CD14-positive monocyte (primary cell): ENCODE data around the gene LEF1. TPM values are rescaled to one million over a fixed set of nuclear protein-coding genes. Genes with fewer than 3 reads are reported as not detected.

Source experiments
- DNase-seq, 3 donors: peaks; one replicate each; pipeline ENCODE4 v3.0.0-alpha.2; 2011 to 2022
- H2AFZ ChIP-seq: 2 replicates; pipeline ENCODE4 v1.6.0; 2012; ENCODE audit warnings: mild to moderate bottlenecking, low read depth, low read length, inconsistent platforms; ENCODE audit not compliant: insufficient read depth, poor library complexity, severe bottlenecking
- H3K27ac ChIP-seq, 2 donors: 1 replicate in 1 of 2; 2 replicates in 1 of 2; pipeline ENCODE4 v1.5.1; 2012 to 2013; ENCODE audit warnings: low read length in 2 of 2, control low read depth in 1 of 2, inconsistent platforms in 1 of 2, low read depth in 1 of 2, mild to moderate bottlenecking in 1 of 2
- H3K27me3 ChIP-seq, 2 donors: one replicate each; pipeline versions ENCODE4 v1.6.0 to v1.6.1; 2011 to 2013; ENCODE audit warnings: low read length in 2 of 2; ENCODE audit not compliant: control insufficient read depth in 2 of 2, insufficient read depth in 2 of 2
- H3K36me3 ChIP-seq, 2 donors: replicated peaks in 1 of 2; 1 replicate in 1 of 2; 2 replicates in 1 of 2; pipeline versions ENCODE4 v1.5.1 to v1.6.1; 2012 to 2013; ENCODE audit warnings: low read length in 2 of 2, control low read depth in 1 of 2, inconsistent platforms in 1 of 2, mild to moderate bottlenecking in 1 of 2; ENCODE audit not compliant: insufficient read depth in 2 of 2, control insufficient read depth in 1 of 2
- H3K4me1 ChIP-seq, 2 donors: 1 replicate in 1 of 2; 2 replicates in 1 of 2; pipeline versions ENCODE4 v1.5.1 to v1.6.1; 2012 to 2013; ENCODE audit warnings: low read length in 2 of 2, control low read depth in 1 of 2, inconsistent platforms in 1 of 2, mild to moderate bottlenecking in 1 of 2, moderate library complexity in 1 of 2; ENCODE audit not compliant: insufficient read depth in 2 of 2, control insufficient read depth in 1 of 2
- H3K4me2 ChIP-seq: replicated peaks from 2 replicates; pipeline ENCODE3; 2012; ENCODE audit warnings: low read length, moderate library complexity, mild to moderate bottlenecking; ENCODE audit not compliant: poor library complexity, severe bottlenecking; ENCODE audit errors: extremely low read depth
- H3K4me3 ChIP-seq, 3 experiments: fragments of 200-600 bp in 1 of 3; sonication (generic) in 1 of 3; replicated peaks in 1 of 3; 1 replicate in 2 of 3; 2 replicates in 1 of 3; pipeline ENCODE4 v1.5.1; 2011 to 2013; ENCODE audit warnings: low read length in 3 of 3, mild to moderate bottlenecking in 3 of 3, control low read depth in 2 of 3, low read depth in 2 of 3, inconsistent platforms in 1 of 3, moderate library complexity in 1 of 3
- H3K79me2 ChIP-seq: 2 replicates; pipeline ENCODE4 v1.6.0; 2012; ENCODE audit warnings: mild to moderate bottlenecking, control low read depth, inconsistent platforms, low read length, moderate library complexity; ENCODE audit not compliant: insufficient read depth
- H3K9ac ChIP-seq: 2 replicates; pipeline ENCODE4 v1.6.0; 2017; ENCODE audit warnings: low read length, mild to moderate bottlenecking; ENCODE audit not compliant: insufficient read depth, poor library complexity, severe bottlenecking
- H3K9me3 ChIP-seq, 2 donors: replicated peaks in 1 of 2; 1 replicate in 1 of 2; 2 replicates in 1 of 2; pipeline versions ENCODE4 v1.5.1 to v1.6.1; 2012 to 2013; ENCODE audit warnings: low read length in 2 of 2, control low read depth in 1 of 2; ENCODE audit not compliant: control insufficient read depth in 1 of 2, insufficient read depth in 1 of 2
- H4K20me1 ChIP-seq: 2 replicates; pipeline ENCODE4 v1.6.0; 2012; ENCODE audit warnings: mild to moderate bottlenecking, low read length, control low read depth, moderate library complexity; ENCODE audit not compliant: insufficient read depth
- H3K27ac Mint-ChIP-seq, 7 donors: one replicate each; pipeline ENCODE4 v1.8.0; 2020; ENCODE audit warnings: mild to moderate bottlenecking in 7 of 7, mixed read lengths in 7 of 7, moderate library complexity in 6 of 7, inconsistent platforms in 2 of 7
- H3K27me3 Mint-ChIP-seq, 3 donors: one replicate each; pipeline ENCODE4 v1.8.0; 2021 to 2022; ENCODE audit warnings: low read depth in 3 of 3, mild to moderate bottlenecking in 3 of 3, mixed read lengths in 3 of 3, moderate library complexity in 3 of 3, inconsistent platforms in 1 of 3
- H3K36me3 Mint-ChIP-seq, 2 donors: one replicate each; pipeline ENCODE4 v1.8.0; 2020; ENCODE audit warnings: mixed read lengths in 2 of 2, inconsistent platforms in 1 of 2, mild to moderate bottlenecking in 1 of 2
- H3K4me1 Mint-ChIP-seq: one replicate; pipeline ENCODE4 v1.8.0; 2020; ENCODE audit warnings: mild to moderate bottlenecking, mixed read lengths
- H3K4me3 Mint-ChIP-seq, 2 donors: one replicate each; pipeline ENCODE4 v1.8.0; 2020; ENCODE audit warnings: mild to moderate bottlenecking in 2 of 2, mixed read lengths in 2 of 2, moderate library complexity in 1 of 2
- H3K9me3 Mint-ChIP-seq, 7 donors: one replicate each; pipeline ENCODE4 v1.8.0; 2020 to 2022; ENCODE audit warnings: mixed read lengths in 7 of 7, mild to moderate bottlenecking in 6 of 7, moderate library complexity in 6 of 7, inconsistent platforms in 2 of 7
- CTCF ChIP-seq: fragments of 200-600 bp; IDR thresholded peaks from one replicate; pipeline ENCODE4 v1.8.0; 2022; ENCODE audit warnings: antibody characterized with exemption, mild to moderate bottlenecking
- WGBS: methylation state at CpG from one replicate; pipeline ENCODE4 v1.1.5; 2013; ENCODE audit warnings: missing lambda C conversion rate; ENCODE audit not compliant: insufficient coverage; 5-methylcytosine and 5-hydroxymethylcytosine counted together
- intact Hi-C, 2 donors: fragments of 100-400 bp; cut with micrococcal nuclease; formaldehyde crosslinking; loops; one replicate each; pipeline versions ENCODE4 v1.15.0 to v1.15.1; 2023
- polyA plus RNA-seq, 3 donors: library from polyadenylated mRNA; depleted of rRNA in 1 of 3; unstranded in 2 of 3; stranded (reverse) in 1 of 3; fragments of 300-500 nt in 2 of 3; fragments of >200 nt in 1 of 3; fragmentation: Illumina TruSeq in 2 of 3; gene quantifications; 1 replicate in 2 of 3; 2 replicates in 1 of 3; pipeline ENCODE4 v1.2.3, GENCODE V29; 2012 to 2021

The LEF1 gene
- polyA plus RNA-seq, 3 donors: 0.29 to 1.3 (median 0.61) TPM

- intact Hi-C loops: no loop called here
- Mint-ChIP-seq H3K9me3 (peaks cover 0 to 2% (median 0%) of the 10 kb centered on the region in 7 donors), H3K4me1 (no peaks in the 10 kb centered on the region), H3K27ac (no peak overlapping the region), H3K4me3 (no peak overlapping the region), H3K27me3 (peaks cover 1 to 4% (median 2%) of the 10 kb centered on the region in 3 donors), H3K36me3 (no peaks in the 10 kb centered on the region)
- no peak overlapping the region for H3K4me3 ChIP-seq
- no peak overlapping the region for H2AFZ ChIP-seq
- H3K27me3 ChIP-seq: no peaks in the 10 kb centered on the region
- no peaks in the 10 kb centered on the region for H3K79me2 ChIP-seq
- H3K9ac ChIP-seq: no peak overlapping the region
- no peak overlapping the region for H3K4me2 ChIP-seq
- no peaks in the 10 kb centered on the region for H4K20me1 ChIP-seq
- no peaks in the 10 kb centered on the region for H3K4me1 ChIP-seq
- H3K36me3 ChIP-seq: no peaks in the 10 kb centered on the region
- no peak for TF ChIP-seq CTCF
- no peak for DNase-seq
- no CpG with 5 or more reads among the region's 7 CpGs for WGBS
- no peaks in the 10 kb centered on the region for H3K9me3 ChIP-seq
- H3K27ac ChIP-seq: no peak overlapping the region
Measured at GRCh38 chr4:108140328-108140727, 28.4 kb downstream of the LEF1 start.

- H3K9ac ChIP-seq: no peak overlapping the region
- no peak for DNase-seq
- H3K4me3 ChIP-seq: no peak overlapping the region
- H3K27me3 ChIP-seq: no peaks in the 10 kb centered on the region
- no peaks in the 10 kb centered on the region for H3K9me3 ChIP-seq
- H3K4me1 Mint-ChIP-seq: no peaks in the 10 kb centered on the region
- TF ChIP-seq CTCF: no peak
- no peaks in the 10 kb centered on the region for H4K20me1 ChIP-seq
- H3K4me2 ChIP-seq: no peak overlapping the region
- no peaks in the 10 kb centered on the region for H3K36me3 Mint-ChIP-seq
- H3K27ac Mint-ChIP-seq: no peak overlapping the region
- no peak overlapping the region for H3K27ac ChIP-seq
- WGBS: no CpG with 5 or more reads among the region's 2 CpGs
- no peaks in the 10 kb centered on the region for H3K4me1 ChIP-seq
- peaks cover 0 to 2% (median 0%) of the 10 kb centered on the region in 7 donors for H3K9me3 Mint-ChIP-seq
- intact Hi-C loops: no loop called here
- no peak overlapping the region for H2AFZ ChIP-seq
- H3K79me2 ChIP-seq: no peaks in the 10 kb centered on the region
- no peak overlapping the region for H3K4me3 Mint-ChIP-seq
- peaks cover 0 to 3% (median 1%) of the 10 kb centered on the region in 3 donors for H3K27me3 Mint-ChIP-seq
- no peaks in the 10 kb centered on the region for H3K36me3 ChIP-seq
Measured at GRCh38 chr4:108139089-108139488, 29.6 kb downstream of the LEF1 start.
